SK-N-SH (cell line): ENCODE measurements around the gene CCL17. TPM values are rescaled to one million over a fixed set of nuclear protein-coding genes. Genes with fewer than 3 reads are reported as not detected.

Experiments used
- CTCF ChIA-PET: fragments of 300-600, 350-600 bp; formaldehyde crosslinking; extraction: SDS; loops from one replicate; lab custom pipeline; 2021; lab: Yijun Ruan, JAX
- POLR2A ChIA-PET: fragments of 350-600 bp; sonication (Branson Sonifier 250); formaldehyde crosslinking; extraction: SDS; loops from one replicate; lab custom pipeline; 2020; ENCODE audit warnings: antibody characterized with exemption, inconsistent platforms; lab: Yijun Ruan, JAX
- DNase-seq: peaks from one replicate; pipeline ENCODE4 v3.0.0; 2012
- H2AFZ ChIP-seq: fragments of 200-600 bp; sonication (generic); 2 replicates; pipeline ENCODE4 v1.8.1; 2016; ENCODE audit warnings: antibody characterized with exemption, mild to moderate bottlenecking, low read depth
- H3F3A ChIP-seq: fragments of 200-600 bp; sonication (generic); replicated peaks from 2 replicates; pipeline ENCODE3; 2016; ENCODE audit warnings: antibody characterized with exemption, mild to moderate bottlenecking; ENCODE audit not compliant: insufficient read depth
- H3K27ac ChIP-seq, 2 experiments: fragments of 200-500 bp in 1 of 2; fragments of 200-600 bp in 1 of 2; sonication (Bioruptor generic) in 1 of 2; sonication (generic), shearing (Covaris generic) in 1 of 2; 2 replicates each; pipeline versions ENCODE4 v1.5.1 to v1.6.1; 2014 to 2016; ENCODE audit warnings: low read depth in 2 of 2, inconsistent platforms in 1 of 2, low read length in 1 of 2, mild to moderate bottlenecking in 1 of 2, mixed read lengths in 1 of 2
- H3K27me3 ChIP-seq: fragments of 200-600 bp; sonication (generic), shearing (Covaris generic); 2 replicates; pipeline ENCODE4 v1.6.1; 2016; ENCODE audit warnings: mixed run types; ENCODE audit not compliant: insufficient read depth
- H3K36me3 ChIP-seq, 2 experiments: fragments of 200-500 bp in 1 of 2; fragments of 200-600 bp in 1 of 2; sonication (Bioruptor generic) in 1 of 2; sonication (generic) in 1 of 2; replicated peaks in 1 of 2; 2 replicates each; pipeline versions ENCODE3 to v1.5.1; 2014 to 2016; ENCODE audit warnings: low read length in 1 of 2, mild to moderate bottlenecking in 1 of 2; ENCODE audit not compliant: insufficient read depth in 2 of 2, control insufficient read depth in 1 of 2
- H3K4me1 ChIP-seq, 2 experiments: fragments of 200-500 bp in 1 of 2; fragments of 200-600 bp in 1 of 2; sonication (Bioruptor generic) in 1 of 2; sonication (generic), shearing (Covaris generic) in 1 of 2; 2 replicates each; pipeline versions ENCODE4 v1.5.1 to v1.6.1; 2014 to 2016; ENCODE audit warnings: low read depth in 1 of 2, low read length in 1 of 2, mixed run types in 1 of 2; ENCODE audit not compliant: insufficient read depth in 2 of 2, control insufficient read depth in 1 of 2
- H3K4me2 ChIP-seq: fragments of 200-600 bp; sonication (generic), shearing (Covaris generic); 2 replicates; pipeline ENCODE4 v1.6.1; 2017; ENCODE audit warnings: mixed run types
- H3K4me3 ChIP-seq, 2 experiments: fragments of 200-500 bp in 1 of 2; fragments of 200-600 bp in 1 of 2; sonication (Bioruptor generic) in 1 of 2; sonication (generic), shearing (Covaris generic) in 1 of 2; 2 replicates each; pipeline versions ENCODE4 v1.5.1 to v1.8.1; 2014 to 2016; ENCODE audit warnings: low read depth in 2 of 2, inconsistent platforms in 1 of 2, low read length in 1 of 2, mild to moderate bottlenecking in 1 of 2, mixed read lengths in 1 of 2, moderate library complexity in 1 of 2
- H3K79me2 ChIP-seq: fragments of 200-600 bp; sonication (generic); 2 replicates; pipeline ENCODE4 v1.8.1; 2017; ENCODE audit warnings: mild to moderate bottlenecking; ENCODE audit not compliant: insufficient read depth
- H3K9ac ChIP-seq: fragments of 200-600 bp; sonication (generic); 2 replicates; pipeline ENCODE4 v1.6.1; 2017; ENCODE audit warnings: mixed run types
- H3K9me2 ChIP-seq: fragments of 200-600 bp; sonication (generic); 2 replicates; pipeline ENCODE4 v1.6.1; 2017; ENCODE audit warnings: mixed run types
- H3K9me3 ChIP-seq: fragments of 200-600 bp; sonication (generic); 2 replicates; pipeline ENCODE4 v1.6.1; 2017; ENCODE audit warnings: mixed run types, mild to moderate bottlenecking, moderate library complexity
- H4K20me1 ChIP-seq: fragments of 200-600 bp; sonication (generic); 2 replicates; pipeline ENCODE4 v1.6.1; 2017; ENCODE audit warnings: mild to moderate bottlenecking, mixed run types; ENCODE audit not compliant: insufficient read depth
- CTCF ChIP-seq: fragments of 200-600 bp; sonication (generic); IDR thresholded peaks from 2 replicates; pipeline ENCODE4 v1.6.1; 2017; ENCODE audit warnings: antibody characterized with exemption, mild to moderate bottlenecking, moderate library complexity
- MAX ChIP-seq: IDR thresholded peaks from 2 replicates; pipeline ENCODE4 v1.4.0; 2012; ENCODE audit warnings: low read depth
- NRF1 ChIP-seq: IDR thresholded peaks from 2 replicates; pipeline ENCODE4 v1.6.1; 2012; ENCODE audit warnings: low read depth, mild to moderate bottlenecking, low read length
- SMC3 ChIP-seq: IDR thresholded peaks from 2 replicates; pipeline ENCODE4 v1.6.1; 2012; ENCODE audit warnings: low read depth, low read length, improper control_type of control experiment
- TEAD4 ChIP-seq: IDR thresholded peaks from 2 replicates; pipeline ENCODE4 v1.4.0; 2012; ENCODE audit warnings: mild to moderate bottlenecking, borderline replicate concordance; ENCODE audit not compliant: insufficient read depth
- WGBS: methylation state at CpG from one replicate; pipeline ENCODE4 v1.1.6; 2017; ENCODE audit warnings: low lambda C conversion rate; 5-methylcytosine and 5-hydroxymethylcytosine counted together
- polyA plus RNA-seq, 3 experiments: library from polyadenylated mRNA; depleted of rRNA; stranded (reverse); fragments of >200 nt; gene quantifications; 2 replicates each; pipeline ENCODE4 v1.2.3, GENCODE V29; 2012
- TF ChIP-seq, protein P1 (sequence below): fragments of 150-350 bp; IDR thresholded peaks from 2 replicates; pipeline ENCODE4 v1.6.1; 2016; ENCODE audit warnings: mild to moderate bottlenecking, low read depth, low read length

CCL17 gene
- polyA plus RNA-seq, 1 of the 3 experiments (the other 2 are of a cell fraction) = not detected

GRCh38 chr16:57386381-57386951, 18.1 kb upstream of the CCL17 start (continued):
- no peak for TF ChIP-seq CTCF

DNA sequence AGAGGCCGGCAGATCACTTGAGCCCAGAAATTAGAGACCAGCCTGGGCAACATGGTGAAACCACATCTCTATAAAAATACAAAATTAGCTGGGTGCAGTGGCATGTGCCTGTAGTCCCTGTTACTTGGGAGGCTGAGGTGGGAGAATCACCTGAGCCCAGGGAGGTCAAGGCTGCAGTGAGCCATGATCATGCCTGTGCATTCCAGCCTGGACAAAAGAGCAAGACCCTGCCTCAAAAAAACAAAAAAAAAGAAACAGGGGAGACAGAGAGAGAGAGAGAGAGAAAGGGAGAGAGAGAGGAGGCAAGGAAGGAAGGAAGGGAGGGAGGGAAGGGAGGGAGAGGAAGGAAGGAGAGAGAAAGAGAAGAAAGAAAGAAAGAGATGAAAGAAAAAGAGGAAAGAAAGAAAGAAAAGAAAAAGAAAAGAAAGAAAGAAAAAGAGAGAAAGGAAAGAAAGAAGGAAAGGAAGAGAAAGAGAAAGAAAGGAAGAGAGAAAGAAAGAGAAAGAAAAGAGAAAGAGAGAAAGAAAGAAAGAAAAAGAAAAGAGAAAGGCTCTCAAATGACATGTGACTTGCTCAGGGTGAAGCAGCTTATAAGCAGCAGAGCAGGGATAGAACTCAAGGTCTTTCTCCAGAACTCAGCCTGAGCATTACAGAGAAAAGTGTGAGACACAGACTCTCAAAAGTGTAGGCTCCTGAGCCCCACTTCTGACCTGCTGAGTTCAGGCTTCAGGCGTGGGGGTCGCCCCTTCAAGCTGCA, 16.8 kb upstream of the CCL17 start:
- no peak overlapping the region for H3K27ac ChIP-seq
- H3K4me1 ChIP-seq = peaks cover 9 to 10% of the 10 kb centered on the region in 2 experiments; a peak in 3 of 4 replicates
- DNase-seq = no peak
- no peaks in the 10 kb centered on the region for H3K9me2 ChIP-seq
- no peaks in the 10 kb centered on the region for H3K27me3 ChIP-seq
- no peak for TF ChIP-seq CTCF
- TF ChIP-seq MAX = no peak
- no peak for TF ChIP-seq TEAD4
- TF ChIP-seq SMC3 = no peak
- TF ChIP-seq, protein P1, sequence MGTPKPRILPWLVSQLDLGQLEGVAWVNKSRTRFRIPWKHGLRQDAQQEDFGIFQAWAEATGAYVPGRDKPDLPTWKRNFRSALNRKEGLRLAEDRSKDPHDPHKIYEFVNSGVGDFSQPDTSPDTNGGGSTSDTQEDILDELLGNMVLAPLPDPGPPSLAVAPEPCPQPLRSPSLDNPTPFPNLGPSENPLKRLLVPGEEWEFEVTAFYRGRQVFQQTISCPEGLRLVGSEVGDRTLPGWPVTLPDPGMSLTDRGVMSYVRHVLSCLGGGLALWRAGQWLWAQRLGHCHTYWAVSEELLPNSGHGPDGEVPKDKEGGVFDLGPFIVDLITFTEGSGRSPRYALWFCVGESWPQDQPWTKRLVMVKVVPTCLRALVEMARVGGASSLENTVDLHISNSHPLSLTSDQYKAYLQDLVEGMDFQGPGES = no peak
- TF ChIP-seq NRF1 = no peak
- no peaks in the 10 kb centered on the region for H3K9me3 ChIP-seq
- H4K20me1 ChIP-seq = no peaks in the 10 kb centered on the region
- H3F3A ChIP-seq = no peaks in the 10 kb centered on the region
- ChIA-PET POLR2A (interaction anchor here (0.5 kb wide), 1 partner anchor 76 kb away, joined by 3 read pairs; no protein-coding TSS in a partner anchor), CTCF (interaction anchor here (1.1 kb wide), 1 partner anchor 29 kb away, joined by 3 read pairs; no protein-coding TSS in a partner anchor)
- no peaks in the 10 kb centered on the region for H3K36me3 ChIP-seq
- no peak overlapping the region for H3K4me2 ChIP-seq
- no peak overlapping the region for H3K4me3 ChIP-seq
- no peaks in the 10 kb centered on the region for H3K79me2 ChIP-seq
- no peak overlapping the region for H2AFZ ChIP-seq
- H3K9ac ChIP-seq = no peak overlapping the region
- WGBS = 75% methylated on average over 3 of the region's 3 CpGs
